GM19438 (cell line): ENCODE measurements around the gene RIC8B.
"Not testable (repeated sequence)": the region's sequence is repeated elsewhere in the genome, so short reads cannot be mapped to it uniquely, and the experiment has no call there.

Source experiments
- ATAC-seq: cut with Tn5 transposase; IDR thresholded peaks from one replicate; pipeline ENCODE4 v1.9.1; 2021; ENCODE audit warnings: low read depth; ENCODE audit not compliant: unreplicated experiment

Gene RIC8B

GRCh38 chr12:106897981-106898901 lies 123.8 kb downstream of the RIC8B start:
- no peak for ATAC-seq

- no peak for ATAC-seq
Observed at GRCh38 chr12:106900554-106900953, 126.1 kb downstream of the RIC8B start.

GRCh38 chr12:106901276-106901675 lies 126.8 kb downstream of the RIC8B start:
- no peak for ATAC-seq

DNA sequence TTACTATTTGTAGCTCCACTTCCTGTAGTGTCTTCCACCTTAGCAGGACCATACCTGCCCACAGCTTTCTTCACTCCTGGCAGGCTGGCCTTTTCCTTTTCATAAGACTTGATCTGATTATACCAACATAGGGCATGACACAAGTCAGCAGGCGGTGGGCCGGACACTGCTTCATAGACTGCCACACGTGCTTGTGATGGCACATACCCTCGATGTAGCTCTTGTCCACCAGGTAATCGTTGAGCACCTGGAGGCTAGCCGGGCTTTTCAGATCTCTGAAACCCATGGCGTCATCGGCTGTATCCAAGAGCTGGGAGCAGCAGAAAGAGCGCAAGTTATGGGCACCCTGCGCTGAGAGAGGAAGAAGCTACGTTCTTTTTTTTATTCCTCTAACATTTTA lies 127.6 kb downstream of the RIC8B start:
- ATAC-seq: no peak

DNA sequence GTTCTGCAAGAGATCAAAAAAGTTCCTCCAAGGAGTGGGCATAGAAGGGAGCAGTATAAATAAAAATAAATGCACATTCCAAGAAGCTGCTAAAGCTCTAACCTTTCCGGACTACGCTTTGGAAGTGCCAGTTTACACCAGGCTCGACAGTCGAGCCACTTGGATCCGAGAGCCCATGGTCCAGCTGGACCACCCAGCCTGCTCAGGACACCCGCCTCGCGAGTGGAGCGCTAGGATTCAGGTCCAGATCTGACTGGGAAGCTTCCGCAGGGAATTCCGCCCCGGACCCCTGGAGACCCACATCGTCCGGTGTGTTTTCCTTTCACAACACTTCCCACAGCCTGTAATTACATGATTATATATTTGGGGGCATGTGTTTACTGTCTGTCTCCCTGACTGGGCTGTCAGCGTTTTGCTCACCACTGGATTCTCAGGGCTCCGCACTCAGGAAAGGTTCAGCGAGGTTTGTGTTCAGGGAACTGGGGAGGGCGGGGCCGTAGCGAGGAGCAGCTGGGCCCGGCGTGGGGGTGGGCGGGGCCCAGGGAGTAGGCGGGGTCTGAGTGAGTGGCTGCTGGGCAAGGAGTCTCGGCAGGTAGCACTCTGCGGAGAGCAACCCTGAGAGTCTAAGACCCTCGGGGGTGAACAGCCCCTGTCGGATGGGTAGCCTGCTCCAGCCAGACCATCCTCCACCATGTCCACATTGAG lies 128.9 kb downstream of the RIC8B start:
- no peak for ATAC-seq

DNA sequence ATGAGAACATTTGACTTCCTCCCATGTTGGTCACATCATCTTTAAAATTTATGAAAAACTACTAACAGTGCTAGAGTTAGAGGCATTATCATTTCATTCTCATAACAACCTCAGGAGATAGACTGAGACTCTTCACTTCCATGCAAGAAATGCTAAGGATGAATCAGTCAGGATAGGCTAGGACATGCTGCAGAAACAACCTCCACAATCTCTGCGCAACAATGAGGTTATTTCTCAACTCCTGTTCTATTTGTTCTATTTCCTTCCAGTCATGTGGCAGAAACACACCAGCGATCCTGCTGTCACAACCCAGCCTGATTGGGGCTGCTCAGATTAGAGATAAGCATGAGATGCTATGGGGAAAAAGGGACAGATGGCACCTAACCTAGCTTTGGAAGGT lies 132.2 kb downstream of the RIC8B start:
- ATAC-seq: no peak

- no peak for ATAC-seq
Observed at GRCh38 chr12:106907411-106907810, 132.9 kb downstream of the RIC8B start.

DNA sequence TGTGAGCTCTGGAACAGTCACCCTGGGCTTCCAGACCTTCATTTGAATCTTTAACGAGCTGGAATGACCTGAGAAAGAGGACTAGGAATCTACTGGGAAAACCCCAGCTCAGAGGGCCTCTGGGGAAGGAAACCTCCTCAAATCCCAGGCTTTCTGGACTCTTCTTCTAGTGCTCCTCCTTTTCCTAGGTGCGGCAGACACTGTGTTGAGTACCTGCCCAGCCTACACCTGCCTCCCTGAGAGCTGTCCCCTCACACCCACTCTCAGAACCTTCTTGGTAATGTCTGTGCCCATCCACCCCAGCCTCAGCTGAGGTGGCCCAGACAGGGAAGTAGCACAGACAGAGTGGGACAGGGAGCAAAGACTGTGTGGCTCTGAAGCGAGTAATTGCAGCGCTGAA lies 133.4 kb downstream of the RIC8B start:
- no peak for ATAC-seq

- no peak for ATAC-seq
Observed at GRCh38 chr12:106908561-106908960, 134.1 kb downstream of the RIC8B start.

- ATAC-seq: peak; percentile 72
Observed at GRCh38 chr12:106910202-106910601, 135.7 kb downstream of the RIC8B start.

GRCh38 chr12:106911581-106911980 lies 137.1 kb downstream of the RIC8B start:
- no peak for ATAC-seq

DNA sequence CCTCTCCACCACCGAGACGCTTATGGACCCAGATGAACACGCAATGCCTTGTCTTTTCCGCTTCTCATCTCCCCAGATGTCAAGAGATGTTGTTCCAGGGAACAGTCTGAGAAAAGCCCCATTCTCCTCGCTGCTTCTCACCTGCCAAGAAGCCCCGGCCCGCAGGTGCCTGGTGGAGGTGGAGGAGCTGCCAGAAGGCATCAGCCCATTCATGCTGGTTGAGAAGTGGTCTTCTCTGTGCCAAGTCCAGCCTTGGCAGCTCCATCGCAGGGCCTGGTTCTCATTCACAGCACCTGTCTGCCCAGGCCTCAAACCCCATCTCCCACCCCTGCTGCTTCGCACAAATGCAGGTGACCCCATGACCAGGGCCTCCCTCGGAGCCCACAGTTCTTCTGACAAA lies 139.0 kb downstream of the RIC8B start:
- no peak for ATAC-seq

- peak; percentile 50 for ATAC-seq
Observed at GRCh38 chr12:106914796-106915634, 140.5 kb downstream of the RIC8B start.

DNA sequence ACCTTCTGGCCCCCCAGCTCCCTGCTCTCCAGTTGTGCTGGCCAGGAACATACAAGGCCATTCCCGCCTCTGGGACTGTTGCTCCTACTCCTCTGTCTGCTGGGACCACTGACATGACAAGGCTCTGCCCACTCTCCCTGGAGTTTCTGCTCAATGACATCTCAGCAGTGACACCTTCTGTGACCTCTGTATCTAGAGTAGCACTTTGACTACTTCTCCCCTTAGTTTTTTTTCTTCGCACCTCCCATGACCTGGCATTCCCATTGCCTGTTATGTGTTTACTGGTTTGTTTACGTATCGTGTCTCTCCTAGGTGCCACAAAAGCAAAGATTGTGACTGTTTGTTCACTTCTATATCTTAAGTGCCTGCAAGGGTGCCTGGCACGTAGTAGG lies 141.1 kb downstream of the RIC8B start:
- no peak for ATAC-seq

DNA sequence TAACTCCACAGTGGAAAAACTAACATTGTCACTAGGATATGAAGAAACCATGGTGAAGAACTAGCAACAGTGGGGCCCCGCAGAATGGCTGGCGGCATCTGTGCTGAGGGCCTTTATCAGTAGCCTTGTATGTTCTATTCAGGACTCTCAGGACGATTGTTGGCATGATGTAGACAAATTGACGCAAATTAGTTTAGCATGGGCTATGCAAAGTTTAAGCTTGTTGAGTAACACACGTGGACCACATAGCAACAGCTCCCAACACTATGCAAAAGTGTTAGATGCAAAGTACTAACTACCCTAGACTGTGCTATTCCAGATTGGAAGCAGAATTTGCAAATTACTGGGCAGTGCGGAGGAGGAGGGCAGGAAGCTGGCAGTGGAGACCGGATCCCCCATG lies 143.0 kb downstream of the RIC8B start:
- ATAC-seq: no peak

DNA sequence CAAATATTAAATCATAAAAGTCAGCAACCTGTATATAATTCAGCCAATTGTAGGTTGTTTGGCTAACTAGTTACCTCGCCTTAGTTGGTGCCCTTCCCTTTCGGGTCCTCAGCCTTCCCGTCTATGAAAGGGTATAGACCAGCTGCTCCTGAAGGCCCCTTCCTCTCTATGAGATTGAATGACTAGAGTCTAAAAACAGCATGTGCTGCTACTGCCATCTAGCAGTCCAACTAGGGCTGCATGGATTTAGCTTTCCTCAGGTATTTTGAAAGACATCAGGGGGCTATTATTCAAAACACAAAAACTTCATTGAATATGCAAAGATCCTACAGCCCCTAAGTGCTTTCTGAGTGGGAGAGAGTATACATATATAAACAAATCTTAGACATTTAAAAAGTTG lies 144.3 kb downstream of the RIC8B start:
- no peak for ATAC-seq

DNA sequence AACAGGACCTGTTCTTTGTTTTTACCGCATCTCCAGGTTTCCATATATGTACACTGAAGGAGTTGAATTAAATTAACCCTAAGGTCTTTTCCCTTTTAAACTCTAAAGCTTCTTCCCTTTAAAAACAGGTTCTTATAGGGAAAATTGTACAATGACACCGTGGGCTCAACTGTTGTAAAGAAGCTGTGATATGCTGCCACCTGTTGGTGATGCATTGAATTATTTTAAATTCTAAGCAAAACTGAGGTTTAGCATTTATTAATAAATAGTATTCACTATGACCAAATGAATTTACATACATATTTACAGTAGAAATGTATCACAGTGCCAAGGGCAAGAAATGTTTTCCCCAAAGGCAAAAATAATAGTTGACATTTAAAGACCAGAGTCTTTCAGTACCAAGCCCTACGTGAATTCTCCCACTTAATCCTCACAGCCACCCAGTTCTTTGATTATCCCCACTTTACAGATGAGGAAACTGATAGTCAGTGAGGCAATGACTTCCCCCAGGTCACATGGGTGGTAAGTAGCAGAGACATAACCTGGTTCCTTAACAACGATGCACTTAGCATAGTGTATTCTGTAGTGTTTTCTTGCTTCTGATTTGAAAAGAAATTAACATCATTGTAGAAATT lies 145.5 kb downstream of the RIC8B start:
- ATAC-seq: no peak

DNA sequence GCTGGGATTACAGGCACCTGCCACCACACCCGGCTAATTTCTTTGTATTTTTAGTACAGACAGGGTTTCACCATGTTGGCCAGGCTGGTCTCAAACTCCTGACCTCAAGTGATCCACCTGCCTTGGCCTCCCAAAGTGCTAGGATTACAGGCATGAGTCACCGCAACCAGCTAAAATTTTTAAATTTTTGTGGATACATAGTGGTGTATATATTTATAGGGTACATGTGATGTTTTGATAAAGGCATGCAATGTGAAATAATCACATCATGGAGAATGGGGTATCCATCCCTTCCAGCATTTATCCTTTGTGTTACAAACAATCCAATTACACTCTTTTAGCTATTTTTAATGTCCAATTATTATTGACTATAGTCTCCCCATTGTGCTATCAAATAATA lies 147.5 kb downstream of the RIC8B start:
- not testable (repeated sequence) for ATAC-seq

- ATAC-seq: not testable (repeated sequence)
Observed at GRCh38 chr12:106923594-106923993, 149.1 kb downstream of the RIC8B start.

DNA sequence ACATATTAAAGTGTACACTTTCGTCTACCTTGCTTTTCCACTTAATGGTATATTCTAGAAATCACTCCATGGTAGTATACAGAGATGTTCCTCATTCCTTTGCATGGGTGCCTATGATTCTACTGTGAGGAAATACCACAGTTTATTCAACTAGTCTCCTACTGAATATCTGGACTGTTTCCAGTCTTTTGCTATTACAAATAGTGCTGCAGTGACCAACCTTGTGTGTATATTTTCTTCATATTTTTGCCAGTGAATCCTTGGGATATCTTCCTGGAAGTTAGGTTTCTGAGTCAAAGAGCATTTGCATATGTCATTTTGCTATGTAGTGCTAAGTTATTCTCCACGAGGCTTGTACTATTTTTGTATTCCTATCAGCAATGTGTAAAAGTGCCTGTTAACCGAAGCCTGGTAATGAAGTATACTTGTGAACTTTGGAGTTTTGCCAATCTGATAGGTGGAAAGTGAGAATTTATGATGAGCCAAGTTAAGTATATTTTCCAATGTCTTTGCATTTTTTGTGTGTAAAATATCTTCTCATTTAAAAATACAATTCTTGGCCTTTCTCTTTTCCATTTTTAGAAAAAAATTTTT lies 149.9 kb downstream of the RIC8B start:
- ATAC-seq: no peak
